Measurements from ENCODE around the gene STK11IP. TPM values are rescaled to one million over a fixed set of nuclear protein-coding genes. Genes with fewer than 3 reads are reported as not detected.

The STK11IP gene
- total and polyA plus RNA-seq, 9 of the 15 experiments (the other 6 are each of a cell fraction or from before 2014, with no cell fraction given) = 0.52 to 21.7 (median 5.6) TPM

GRCh38 chr2:219597552-219598307, at the start of gene STK11IP (continued):
- TF ChIP-seq NR2C1 (IDR thresholded peaks at IDR 0.05) (peak; percentile 91), NR2C1 (tag; IDR thresholded peaks at IDR 0.05) (peak; percentile 87), CHAMP1 (IDR thresholded peaks at IDR 0.05) (no peak), RAD21 (CRISPR knock-in tag; conservative IDR thresholded peaks at IDR 0.05 in 1 of 2, IDR thresholded peaks at IDR 0.05 in 1 of 2) (no peak), E2F6 (IDR thresholded peaks at IDR 0.05; ENCODE audit: borderline replicate concordance in 1 of 2, extremely low read depth in 1 of 2, insufficient read depth in 1 of 2, insufficient read length in 1 of 2, low read depth in 1 of 2, low read length in 1 of 2, poor library complexity in 1 of 2, severe bottlenecking in 1 of 2) (peak in 1 of 2 experiments; percentile 14), SRSF3 (IDR thresholded peaks at IDR 0.05; ENCODE audit: insufficient read depth, low read length) (no peak), BHLHE40 (IDR thresholded peaks at IDR 0.05; ENCODE audit: low read length) (no peak), CSDE1 (IDR thresholded peaks at IDR 0.05) (peak in 1 of 2 experiments; percentile 93; a peak in 2 of 4 replicates), TAF1 (IDR thresholded peaks at IDR 0.05; ENCODE audit: control insufficient read depth, extremely low read depth, insufficient read depth, low read length, severe bottlenecking) (peak; percentile 89), TCF3 (CRISPR knock-in tag; IDR thresholded peaks at IDR 0.05) (no peak), GTF2A2 (tag; IDR thresholded peaks at IDR 0.05) (no peak), BACH1 (tag; IDR thresholded peaks at IDR 0.05) (no peak), NFE2L1 (tag; IDR thresholded peaks at IDR 0.05; ENCODE audit: borderline replicate concordance, low read depth) (no peak), MYBL2 (IDR thresholded peaks at IDR 0.05; ENCODE audit: low read depth) (no peak), MYBL2 (CRISPR knock-in tag; IDR thresholded peaks at IDR 0.05; ENCODE audit: borderline replicate concordance) (no peak), RFX5 (IDR thresholded peaks at IDR 0.05; ENCODE audit: low read depth, low read length) (no peak), BCLAF1 (IDR thresholded peaks at IDR 0.05; ENCODE audit: borderline replicate concordance in 1 of 2, control insufficient read depth in 1 of 2, low read depth in 2 of 2, low read length in 1 of 2) (0 out of 4 replicates have a peak, but pooled peaks of 1 of the 2 experiments have one; percentile 17), ZNF717 (CRISPR knock-in tag; IDR thresholded peaks at IDR 0.05) (no peak), ZNF511 (CRISPR knock-in tag; IDR thresholded peaks at IDR 0.05) (no peak), CHD1 (IDR thresholded peaks at IDR 0.05; ENCODE audit: low read length) (no peak)

Measured in K562 (cell line).